GDM1 (cell line): ENCODE results near the gene TMEM39A.

ENCODE experiments used
- DNase-seq: peaks from one replicate; lab custom pipeline; 2025; lab: John Stamatoyannopoulos, UW

Gene TMEM39A

GRCh38 chr3:119401069-119401468, 62.3 kb downstream of the TMEM39A start:
- DNase-seq = no peak

- no peak for DNase-seq
These were observed 62.9 kb downstream of the TMEM39A start for GRCh38 chr3:119400466-119400865.

- no peak for DNase-seq
These were observed 66.5 kb downstream of the TMEM39A start for GRCh38 chr3:119396870-119397269.

- no peak for DNase-seq
These were observed 67.5 kb downstream of the TMEM39A start for GRCh38 chr3:119395923-119396358.

- no peak for DNase-seq
These were observed 74.8 kb downstream of the TMEM39A start for GRCh38 chr3:119388577-119388976.

GRCh38 chr3:119382134-119382533, 81.3 kb downstream of the TMEM39A start:
- DNase-seq = no peak

- DNase-seq = no peak
These were observed 82.7 kb downstream of the TMEM39A start for GRCh38 chr3:119380697-119381096.
